Endothelial cell (in vitro differentiated cells): ENCODE results near the gene LTB. TPM values are rescaled to one million over a fixed set of nuclear protein-coding genes. Genes with fewer than 3 reads are reported as not detected.

ENCODE experiments used
- DNase-seq: peaks from one replicate; pipeline ENCODE4 v3.0.0; 2021; ENCODE audit warnings: low spot score
- H3K27ac Mint-ChIP-seq: one replicate; pipeline ENCODE4 v1.8.0; 2021; ENCODE audit warnings: mixed read lengths, inconsistent platforms; ENCODE audit not compliant: unreplicated experiment
- H3K27me3 Mint-ChIP-seq: one replicate; pipeline ENCODE4 v1.8.0; 2021; ENCODE audit warnings: mild to moderate bottlenecking, moderate library complexity, mixed read lengths, inconsistent platforms; ENCODE audit not compliant: unreplicated experiment
- H3K36me3 Mint-ChIP-seq: one replicate; pipeline ENCODE4 v1.8.0; 2021; ENCODE audit warnings: mild to moderate bottlenecking, low read depth, mixed read lengths, inconsistent platforms; ENCODE audit not compliant: unreplicated experiment
- H3K4me1 Mint-ChIP-seq: one replicate; pipeline ENCODE4 v1.8.0; 2021; ENCODE audit warnings: mild to moderate bottlenecking, mixed read lengths, inconsistent platforms; ENCODE audit not compliant: unreplicated experiment
- H3K4me3 Mint-ChIP-seq: one replicate; pipeline ENCODE4 v1.8.0; 2021; ENCODE audit warnings: mild to moderate bottlenecking, mixed read lengths, inconsistent platforms; ENCODE audit not compliant: unreplicated experiment
- H3K9me3 Mint-ChIP-seq: one replicate; pipeline ENCODE4 v1.8.0; 2021; ENCODE audit warnings: mixed read lengths, inconsistent platforms; ENCODE audit not compliant: unreplicated experiment
- CTCF ChIP-seq: fragments of 200-600 bp; sonication (generic); IDR thresholded peaks from one replicate; pipeline ENCODE4 v1.5.0; 2021; ENCODE audit warnings: antibody characterized with exemption; ENCODE audit not compliant: unreplicated experiment
- total RNA-seq: library from RNA; stranded (reverse); fragmentation: NEBNext Ultra II Directional; extraction: Animal tissue kit (Norgen Biotek cat#: 25700); gene quantifications from one replicate; pipeline ENCODE4 v1.2.1, GENCODE V29; 2021; ENCODE audit not compliant: unreplicated experiment

Gene LTB
- total RNA-seq, 1 donor from 2014 or later: not detected

DNA sequence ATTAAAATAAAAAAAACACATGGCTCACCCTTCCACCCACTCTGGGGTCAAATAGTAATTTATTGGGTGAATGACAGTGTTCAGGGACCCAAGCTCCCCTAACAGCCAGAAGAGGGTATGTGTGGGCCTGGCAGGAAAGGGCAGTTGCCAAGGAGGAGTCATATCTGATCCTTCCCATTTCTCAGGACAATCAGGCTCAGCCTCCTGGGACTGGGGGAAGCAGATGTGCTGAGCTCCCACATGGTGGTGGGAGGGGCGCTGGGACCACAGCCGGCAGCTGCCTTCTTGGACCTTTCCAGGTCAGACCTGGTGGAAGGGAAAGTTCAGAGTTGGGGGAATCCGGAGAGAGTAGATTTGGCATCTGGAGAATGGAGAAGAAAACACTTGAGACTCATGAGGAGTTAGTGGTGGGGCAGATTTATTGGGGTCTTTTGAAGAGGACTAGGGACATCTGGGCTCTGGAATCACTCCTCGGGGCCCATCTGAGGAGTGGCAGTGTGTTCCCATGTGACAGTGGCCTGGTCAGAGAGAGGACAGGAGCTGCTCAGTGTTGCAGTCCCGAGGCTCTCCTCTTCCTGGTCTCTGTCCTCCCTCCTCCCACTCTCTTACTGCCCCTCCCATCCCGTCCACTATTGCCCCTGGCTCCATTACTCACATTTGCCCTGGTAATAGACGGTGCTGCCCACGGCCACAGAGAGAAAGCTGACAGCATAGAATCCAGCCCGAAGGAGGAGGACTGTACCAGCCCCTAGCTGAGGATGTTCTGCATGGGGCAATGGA, 6.8 kb upstream of the LTB start:
- Mint-ChIP-seq H3K27ac (no peak overlapping the region), H3K4me3 (no peak overlapping the region), H3K4me1 (peaks cover 12% of the 10 kb centered on the region), H3K36me3 (no peaks in the 10 kb centered on the region), H3K9me3 (no peaks in the 10 kb centered on the region), H3K27me3 (peaks cover 1% of the 10 kb centered on the region)
- no peak for DNase-seq
- no peak for TF ChIP-seq CTCF

GRCh38 chr6:31587791-31588777, 5.9 kb upstream of the LTB start:
- no peak for DNase-seq
- H3K4me1 Mint-ChIP-seq: peaks cover 12% of the 10 kb centered on the region
- TF ChIP-seq CTCF: no peak
- no peaks in the 10 kb centered on the region for H3K36me3 Mint-ChIP-seq
- no peaks in the 10 kb centered on the region for H3K9me3 Mint-ChIP-seq
- no peak overlapping the region for H3K4me3 Mint-ChIP-seq
- H3K27ac Mint-ChIP-seq: no peak overlapping the region
- H3K27me3 Mint-ChIP-seq: peaks cover under 1% of the 10 kb centered on the region

GRCh38 chr6:31586599-31587281, 4.5 kb upstream of the LTB start:
- no peak overlapping the region for H3K27ac Mint-ChIP-seq
- no peaks in the 10 kb centered on the region for H3K36me3 Mint-ChIP-seq
- H3K27me3 Mint-ChIP-seq: peaks cover 2% of the 10 kb centered on the region
- no peak overlapping the region for H3K4me3 Mint-ChIP-seq
- DNase-seq: no peak
- TF ChIP-seq CTCF: no peak
- H3K9me3 Mint-ChIP-seq: no peaks in the 10 kb centered on the region
- peaks cover 12% of the 10 kb centered on the region for H3K4me1 Mint-ChIP-seq

- Mint-ChIP-seq H3K27ac (peak within 1 kb of the TSS; percentile 52), H3K36me3 (no peaks in the 10 kb centered on the region), H3K4me3 (no peak within 1 kb of the TSS), H3K4me1 (peaks cover 15% of the 10 kb centered on the region), H3K27me3 (peaks cover 4% of the 10 kb centered on the region), H3K9me3 (no peaks in the 10 kb centered on the region)
- no peak for TF ChIP-seq CTCF
- DNase-seq: no peak
Observed at GRCh38 chr6:31586008-31586407, 3.8 kb upstream of the LTB start, which contains the start of gene LST1. Gene LST1 (plus strand): TSS chr6:31586277. CDS start chr6:31587300, 1,023 bp downstream.
